ENCODE results near the gene GLB1L.
A peak's percentile ranks its signal among the peaks of the same experiment; 100 is the strongest.

GLB1L gene

GRCh38 chr2:219245148-219245898 is at the start of gene GLB1L, which contains the start of gene STK16:
Gene GLB1L (minus strand): TSS chr2:219245444. CDS start chr2:219243573, 1,871 bp downstream.
Gene STK16 (plus strand): TSS chr2:219245479. CDS start chr2:219246000, 521 bp downstream.
- TF ChIP-seq CTCF (IDR thresholded peaks at IDR 0.05) (no peak), ZFX (IDR thresholded peaks at IDR 0.05; ENCODE audit: borderline replicate concordance) (no peak)
- peak within 1 kb of the TSS; percentile 88 for H3K27ac ChIP-seq

GRCh38 chr2:219294356-219295351 is 49.4 kb upstream of the GLB1L start:
- TF ChIP-seq ZFX (IDR thresholded peaks at IDR 0.05; ENCODE audit: borderline replicate concordance) (no peak), CTCF (IDR thresholded peaks at IDR 0.05) (peak; percentile 100)
- no peak overlapping the region for H3K27ac ChIP-seq

- TF ChIP-seq ZFX (IDR thresholded peaks at IDR 0.05; ENCODE audit: borderline replicate concordance) (no peak), CTCF (IDR thresholded peaks at IDR 0.05) (no peak)
- no peak overlapping the region for H3K27ac ChIP-seq
Measured at GRCh38 chr2:219293736-219294231, 48.5 kb upstream of the GLB1L start.

- no peak overlapping the region for H3K27ac ChIP-seq
- TF ChIP-seq ZFX (IDR thresholded peaks at IDR 0.05; ENCODE audit: borderline replicate concordance) (no peak), CTCF (IDR thresholded peaks at IDR 0.05) (no peak)
Measured at GRCh38 chr2:219292616-219293015, 47.4 kb upstream of the GLB1L start.

- TF ChIP-seq CTCF (IDR thresholded peaks at IDR 0.05) (no peak), ZFX (IDR thresholded peaks at IDR 0.05; ENCODE audit: borderline replicate concordance) (no peak)
- H3K27ac ChIP-seq, result no peak overlapping the region
Measured at GRCh38 chr2:219291910-219292490, 46.8 kb upstream of the GLB1L start.

- no peak overlapping the region for H3K27ac ChIP-seq
- TF ChIP-seq CTCF (IDR thresholded peaks at IDR 0.05), result no peak
- TF ChIP-seq ZFX (IDR thresholded peaks at IDR 0.05; ENCODE audit: borderline replicate concordance), result no peak
Measured at GRCh38 chr2:219291394-219291793, 46.1 kb upstream of the GLB1L start.

Measured in 22Rv1 (cell line).